AG04450 (cell line): ENCODE measurements around the gene SPCS2. TPM values are rescaled to one million over a fixed set of nuclear protein-coding genes. Genes with fewer than 3 reads are reported as not detected.

Source experiments
- CTCF ChIA-PET: fragments of 300-600, 350-600 bp; formaldehyde crosslinking; extraction: SDS; loops from one replicate; lab custom pipeline; 2022; ENCODE audit warnings: antibody characterized with exemption, inconsistent platforms; lab: Charles Lee
- POLR2A ChIA-PET: fragments of 350-600 bp; formaldehyde crosslinking; extraction: SDS; loops from one replicate; lab custom pipeline; 2021; ENCODE audit warnings: antibody characterized with exemption, inconsistent platforms; lab: Yijun Ruan, JAX
- DNase-seq: peaks from one replicate; pipeline ENCODE4 v3.0.0-alpha.2; 2011; ENCODE audit warnings: low read depth, low spot score
- H3K27ac ChIP-seq: one replicate; pipeline ENCODE4 v1.5.1; 2012; ENCODE audit warnings: low read depth, low read length, control low read depth
- H3K27me3 ChIP-seq: one replicate; pipeline ENCODE4 v1.6.0; 2012; ENCODE audit warnings: low read length; ENCODE audit not compliant: control insufficient read depth, insufficient read depth
- H3K4me3 ChIP-seq: 2 replicates; pipeline ENCODE4 v1.5.1; 2011; ENCODE audit warnings: mild to moderate bottlenecking, low read depth, low read length, control low read depth
- H3K9me3 ChIP-seq: 2 replicates; pipeline ENCODE4 v1.5.1; 2012; ENCODE audit warnings: low read length; ENCODE audit not compliant: control insufficient read depth, insufficient read depth
- CTCF ChIP-seq: IDR thresholded peaks from 2 replicates; pipeline ENCODE4 v1.5.1; 2011; ENCODE audit warnings: low read depth, low read length, control low read depth, inconsistent platforms
- polyA plus RNA-seq: library from polyadenylated mRNA; depleted of rRNA; stranded (reverse); fragments of >200 nt; gene quantifications from 2 replicates; pipeline ENCODE4 v1.2.3, GENCODE V29; 2011

The SPCS2 gene
- polyA plus RNA-seq, 1 experiment = 195 TPM

- no peak for DNase-seq
- CTCF ChIA-PET = interaction anchor here (1.0 kb wide), 2 partner anchors 9 to 282 kb away, joined by 3 to 4 read pairs; no protein-coding TSS in a partner anchor
- Histone ChIP-seq H3K27ac (no peak overlapping the region), H3K27me3 (no peaks in the 10 kb centered on the region), H3K9me3 (no peaks in the 10 kb centered on the region), H3K4me3 (no peak overlapping the region)
- POLR2A ChIA-PET = no interaction called here
- TF ChIP-seq CTCF = no peak
These were observed 25.9 kb upstream of the SPCS2 start for GRCh38 chr11:74923125-74923524.

- Histone ChIP-seq H3K9me3 (no peaks in the 10 kb centered on the region), H3K27me3 (no peaks in the 10 kb centered on the region), H3K4me3 (no peak overlapping the region), H3K27ac (no peak overlapping the region)
- ChIA-PET POLR2A (interaction anchor here (1.3 kb wide), 1 partner anchor 63 kb away, joined by 3 read pairs; the partner anchor contains the start of gene NEU3), CTCF (interaction anchor here (1.0 to 8.5 kb wide), 6 partner anchors 9 to 323 kb away, joined by 3 to 97 read pairs (median 7); no protein-coding TSS in a partner anchor)
- DNase-seq = no peak
- TF ChIP-seq CTCF = no peak
These were observed 23.8 kb upstream of the SPCS2 start for GRCh38 chr11:74925281-74925680.

- no peaks in the 10 kb centered on the region for H3K9me3 ChIP-seq
- no peak overlapping the region for H3K4me3 ChIP-seq
- DNase-seq = no peak
- TF ChIP-seq CTCF = no peak
- ChIA-PET POLR2A (no interaction called here), CTCF (interaction anchor here (0.9 to 8.5 kb wide), 7 partner anchors 8 to 322 kb away, joined by 3 to 97 read pairs (median 4); no protein-coding TSS in a partner anchor)
- no peak overlapping the region for H3K27ac ChIP-seq
- no peaks in the 10 kb centered on the region for H3K27me3 ChIP-seq
These were observed 22.6 kb upstream of the SPCS2 start for GRCh38 chr11:74926304-74927030.

GRCh38 chr11:74927496-74927895 lies 21.6 kb upstream of the SPCS2 start:
- no peak overlapping the region for H3K27ac ChIP-seq
- ChIA-PET CTCF (interaction anchor here (0.6 to 8.5 kb wide), 4 partner anchors 95 to 321 kb away, joined by 3 to 97 read pairs (median 12); no protein-coding TSS in a partner anchor), POLR2A (no interaction called here)
- no peaks in the 10 kb centered on the region for H3K9me3 ChIP-seq
- no peak for TF ChIP-seq CTCF
- no peak for DNase-seq
- H3K27me3 ChIP-seq = no peaks in the 10 kb centered on the region
- H3K4me3 ChIP-seq = no peak overlapping the region
